HepG2 (cell line): ENCODE data around the gene LYRM4. TPM values are rescaled to one million over a fixed set of nuclear protein-coding genes. Genes with fewer than 3 reads are reported as not detected.

Experiments
- ARNT ChIP-seq: fragments of 450-650 bp; IDR thresholded peaks from 2 replicates; pipeline ENCODE4 v1.6.1; 2017
- CREM ChIP-seq, 2 experiments: sonication (generic) in 1 of 2; formaldehyde crosslinking in 1 of 2; IDR thresholded peaks; 2 replicates each; pipeline versions ENCODE4 v1.4.0 to v1.6.1; 2016 to 2020; ENCODE audit warnings: antibody characterized with exemption in 1 of 2, mild to moderate bottlenecking in 1 of 2, missing genetic modification reagents in 1 of 2
- FLYWCH1 ChIP-seq: sonication (generic); formaldehyde crosslinking; IDR thresholded peaks from 2 replicates; pipeline ENCODE4 v1.8.1; 2023; ENCODE audit warnings: mild to moderate bottlenecking, missing genetic modification reagents
- FOXK1 ChIP-seq: sonication (generic); formaldehyde crosslinking; IDR thresholded peaks from 2 replicates; pipeline ENCODE4 v1.4.0; 2020; ENCODE audit warnings: low read depth, missing genetic modification reagents, borderline replicate concordance
- HDAC1 ChIP-seq: sonication (generic); formaldehyde crosslinking; IDR thresholded peaks from 2 replicates; pipeline ENCODE4 v1.5.1; 2020; ENCODE audit warnings: mild to moderate bottlenecking, missing genetic modification reagents
- HOXA5 ChIP-seq: sonication (generic); formaldehyde crosslinking; IDR thresholded peaks from 2 replicates; pipeline ENCODE4 v1.4.0; 2020; ENCODE audit warnings: missing genetic modification reagents
- ISX ChIP-seq: sonication (generic); formaldehyde crosslinking; conservative IDR thresholded peaks from 2 replicates; pipeline ENCODE4 v1.5.0; 2020; ENCODE audit warnings: missing genetic modification reagents
- MBD4 ChIP-seq: IDR thresholded peaks from 2 replicates; pipeline ENCODE4 v1.6.1; 2012; ENCODE audit warnings: low read length, inconsistent platforms, borderline replicate concordance
- PBX2 ChIP-seq: IDR thresholded peaks from 2 replicates; pipeline ENCODE4 v1.6.1; 2016; ENCODE audit warnings: control low read depth
- RXRB ChIP-seq: IDR thresholded peaks from 2 replicates; pipeline ENCODE4 v1.6.1; 2016; ENCODE audit warnings: borderline replicate concordance, missing genetic modification reagents, missing compliant biosample characterization
- SALL1 ChIP-seq: sonication (generic); formaldehyde crosslinking; IDR thresholded peaks from 2 replicates; pipeline ENCODE4 v1.8.0; 2022; ENCODE audit warnings: mild to moderate bottlenecking, missing genetic modification reagents
- SAP130 ChIP-seq: IDR thresholded peaks from 2 replicates; pipeline ENCODE4 v1.6.1; 2016; ENCODE audit warnings: low read depth
- ZFP37 ChIP-seq: sonication (generic); formaldehyde crosslinking; IDR thresholded peaks from 2 replicates; pipeline ENCODE4 v1.4.0; 2020; ENCODE audit warnings: missing genetic modification reagents, borderline replicate concordance
- ZHX2 ChIP-seq, 2 experiments: sonication (generic) in 1 of 2; formaldehyde crosslinking in 1 of 2; IDR thresholded peaks; 2 replicates each; pipeline versions ENCODE4 v1.6.1 to v1.9.0; 2014 to 2022; ENCODE audit warnings: antibody characterized with exemption in 1 of 2, borderline replicate concordance in 1 of 2, inconsistent platforms in 1 of 2, low read depth in 1 of 2, missing genetic modification reagents in 1 of 2
- ZNF512B ChIP-seq: sonication (generic); formaldehyde crosslinking; IDR thresholded peaks from 2 replicates; pipeline ENCODE4 v1.5.1; 2020; ENCODE audit warnings: missing genetic modification reagents, mild to moderate bottlenecking, borderline replicate concordance
- ZNF558 ChIP-seq: sonication (generic); formaldehyde crosslinking; IDR thresholded peaks from 2 replicates; pipeline ENCODE4 v1.9.0; 2022; ENCODE audit warnings: mild to moderate bottlenecking, missing genetic modification reagents, borderline replicate concordance
- ZNF605 ChIP-seq: sonication (generic); formaldehyde crosslinking; IDR thresholded peaks from 2 replicates; pipeline ENCODE4 v1.8.0; 2022; ENCODE audit warnings: mild to moderate bottlenecking, missing genetic modification reagents
- ZNF670 ChIP-seq: sonication (generic); formaldehyde crosslinking; IDR thresholded peaks from 2 replicates; pipeline ENCODE4 v1.8.0; 2022; ENCODE audit warnings: mild to moderate bottlenecking, missing genetic modification reagents, borderline replicate concordance
- ZNF746 ChIP-seq: sonication (generic); formaldehyde crosslinking; IDR thresholded peaks from 2 replicates; pipeline ENCODE4 v1.8.0; 2022; ENCODE audit warnings: mild to moderate bottlenecking, missing genetic modification reagents
- ZSCAN25 ChIP-seq: sonication (generic); formaldehyde crosslinking; IDR thresholded peaks from 2 replicates; pipeline ENCODE4 v1.8.0; 2022; ENCODE audit warnings: mild to moderate bottlenecking, missing genetic modification reagents
- ZSCAN9 ChIP-seq: IDR thresholded peaks from 2 replicates; pipeline ENCODE4 v1.6.1; 2016; ENCODE audit warnings: borderline replicate concordance
- polyA plus RNA-seq, 8 experiments: library from polyadenylated mRNA; depleted of rRNA in 3 of 8; stranded (reverse) in 7 of 8; unstranded in 1 of 8; fragments of >200 nt; fragmentation: Illumina TruSeq in 4 of 8; extraction: Trizol in 4 of 8; gene quantifications; 2 replicates each; pipeline versions ENCODE4 v1.2.1 to v1.2.3, GENCODE V29; 2011 to 2016; ENCODE audit warnings: low read depth in 4 of 8, missing spikeins in 1 of 8, mixed read lengths in 1 of 8; ENCODE audit not compliant: insufficient read depth in 1 of 8
- total RNA-seq, 5 experiments: library from RNA; depleted of rRNA; stranded (reverse); fragments of >200 nt; fragmentation: Illumina TruSeq; extraction: Trizol; gene quantifications; 2 replicates each; pipeline ENCODE4 v1.2.3, GENCODE V29; 2016; ENCODE audit warnings: low read depth in 1 of 5

The LYRM4 gene
- total and polyA plus RNA-seq, 2 of the 13 experiments (the other 11 are each of a cell fraction or from before 2014, with no cell fraction given) = 64.6 to 67.5 TPM

- TF ChIP-seq ZHX2 (IDR thresholded peaks at IDR 0.05; ENCODE audit: low read depth) (no peak), ZHX2 (CRISPR knock-in tag; IDR thresholded peaks at IDR 0.05; ENCODE audit: borderline replicate concordance) (no peak), ZNF605 (CRISPR knock-in tag) (no peak), SAP130 (CRISPR knock-in tag) (peak; percentile 87), PBX2 (peak; percentile 83), ZSCAN25 (CRISPR knock-in tag) (no peak), CREM (IDR thresholded peaks at IDR 0.05) (peak; percentile 40; the same call in 1 of the 2 replicates), CREM (CRISPR knock-in tag; IDR thresholded peaks at IDR 0.05) (no peak), ZNF512B (CRISPR knock-in tag) (0 out of 2 replicates have a peak, but pooled peaks have one; percentile 40), ARNT (no peak), ZSCAN9 (CRISPR knock-in tag) (0 out of 2 replicates have a peak, but pooled peaks have one; percentile 26), ZNF558 (CRISPR knock-in tag) (peak; percentile 32; the same call in 1 of the 2 replicates), ISX (CRISPR knock-in tag) (0 out of 2 replicates have a peak, but pooled peaks have one; percentile 55), ZNF670 (CRISPR knock-in tag) (0 out of 2 replicates have a peak, but pooled peaks have one; percentile 79), HOXA5 (CRISPR knock-in tag) (peak; percentile 62; the same call in 1 of the 2 replicates), FLYWCH1 (CRISPR knock-in tag) (no peak), MBD4 (no peak), RXRB (peak; percentile 52), FOXK1 (no peak; the same call in 1 of the 2 replicates), ZFP37 (CRISPR knock-in tag) (no peak), SALL1 (CRISPR knock-in tag) (peak; percentile 77; the same call in 1 of the 2 replicates), ZNF746 (CRISPR knock-in tag) (no peak), HDAC1 (CRISPR knock-in tag) (peak; percentile 75)
Measured at GRCh38 chr6:5061152-5061551, 199.6 kb downstream of the LYRM4 start (continued).
